ENCODE measurements around the gene EMILIN3. TPM values are rescaled to one million over a fixed set of nuclear protein-coding genes. Genes with fewer than 3 reads are reported as not detected.

Gene EMILIN3
- total and polyA plus RNA-seq, 2 of the 8 experiments (the other 6 are each of a cell fraction or from before 2014, with no cell fraction given), result 3.8 to 5.2 TPM

GRCh38 chr20:41316602-41317545 lies 49.7 kb downstream of the EMILIN3 start (continued):
- TF ChIP-seq CHD7 (IDR thresholded peaks at IDR 0.05; ENCODE audit: insufficient replicate concordance, low read length), result no peak
- TF ChIP-seq CHD2 (IDR thresholded peaks at IDR 0.05; ENCODE audit: low read length), result no peak
- no peak for TF ChIP-seq EP300 (IDR thresholded peaks at IDR 0.05; ENCODE audit: borderline replicate concordance in 1 of 2, low read depth in 2 of 2, low read length in 2 of 2)
- no peak for TF ChIP-seq EGR1 (IDR thresholded peaks at IDR 0.05; ENCODE audit: borderline replicate concordance, low read depth, low read length)
- TF ChIP-seq NRF1 (IDR thresholded peaks at IDR 0.05; ENCODE audit: low read depth, low read length), result no peak
- TF ChIP-seq CTBP2 (IDR thresholded peaks at IDR 0.05; ENCODE audit: borderline replicate concordance, insufficient read depth, insufficient read length, low read length), result no peak
- TF ChIP-seq RBBP5 (IDR thresholded peaks at IDR 0.05; ENCODE audit: borderline replicate concordance, low read depth, low read length), result no peak
- TF ChIP-seq TAF7 (optimal IDR thresholded peaks at IDR 0.05; ENCODE audit: borderline replicate concordance, low read depth, low read length), result no peak
- no peak for TF ChIP-seq KDM5A (IDR thresholded peaks at IDR 0.05; ENCODE audit: low read length)

All from H1 (cell line).